Stimulated activated CD4-positive, alpha-beta T cell treated with anti-CD3 and anti-CD28 coated beads, Interleukin-4, amount 100 ng/mL, for 24 hours (primary cell): ENCODE results near the gene EFCAB5.
"Not testable (repeated sequence)": the region's sequence is repeated elsewhere in the genome, so short reads cannot be mapped to it uniquely, and the experiment has no call there.

ENCODE experiments used
- DNase-seq: peaks from one replicate; pipeline ENCODE4 v3.0.0-alpha.2; 2020

EFCAB5 gene

GRCh38 chr17:30021708-30022317 is 80.4 kb downstream of the EFCAB5 start:
- DNase-seq, result peak; percentile 32

DNA sequence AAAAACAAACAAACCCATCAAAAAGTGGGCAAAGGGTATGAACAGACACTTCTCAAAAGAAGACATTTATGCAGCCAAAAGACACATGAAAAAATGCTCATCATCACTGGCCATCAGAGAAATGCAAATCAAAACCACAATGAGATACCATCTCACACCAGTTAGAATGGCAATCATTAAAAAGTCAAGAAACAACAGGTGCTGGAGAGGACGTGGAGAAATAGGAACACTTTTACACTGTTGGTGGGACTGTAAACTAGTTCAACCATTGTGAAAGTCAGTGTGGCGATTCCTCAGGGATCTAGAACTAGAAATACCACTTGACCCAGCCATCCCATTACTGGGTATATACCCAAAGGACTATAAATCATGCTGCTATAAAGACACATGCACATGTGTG is 83.9 kb downstream of the EFCAB5 start:
- not testable (repeated sequence) for DNase-seq

DNA sequence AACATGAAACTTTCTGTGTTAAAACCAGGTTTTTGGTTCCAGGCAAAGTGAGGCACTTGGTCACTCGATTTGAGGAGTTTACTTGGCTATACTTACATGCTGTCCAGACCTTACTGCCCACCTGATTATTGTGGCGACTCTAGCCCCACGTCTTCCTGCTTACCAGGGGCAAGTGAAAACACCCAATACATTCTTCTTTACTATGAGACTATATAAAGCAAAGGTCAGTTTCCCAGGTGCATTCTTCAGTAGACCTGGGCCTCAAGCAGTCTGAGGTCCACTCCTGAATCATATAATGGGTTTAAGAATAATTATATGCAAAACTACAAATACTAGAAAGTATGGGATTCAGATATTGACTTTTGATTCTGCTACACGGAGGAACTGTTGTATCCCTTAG is 86.2 kb downstream of the EFCAB5 start:
- DNase-seq, result no peak

DNA sequence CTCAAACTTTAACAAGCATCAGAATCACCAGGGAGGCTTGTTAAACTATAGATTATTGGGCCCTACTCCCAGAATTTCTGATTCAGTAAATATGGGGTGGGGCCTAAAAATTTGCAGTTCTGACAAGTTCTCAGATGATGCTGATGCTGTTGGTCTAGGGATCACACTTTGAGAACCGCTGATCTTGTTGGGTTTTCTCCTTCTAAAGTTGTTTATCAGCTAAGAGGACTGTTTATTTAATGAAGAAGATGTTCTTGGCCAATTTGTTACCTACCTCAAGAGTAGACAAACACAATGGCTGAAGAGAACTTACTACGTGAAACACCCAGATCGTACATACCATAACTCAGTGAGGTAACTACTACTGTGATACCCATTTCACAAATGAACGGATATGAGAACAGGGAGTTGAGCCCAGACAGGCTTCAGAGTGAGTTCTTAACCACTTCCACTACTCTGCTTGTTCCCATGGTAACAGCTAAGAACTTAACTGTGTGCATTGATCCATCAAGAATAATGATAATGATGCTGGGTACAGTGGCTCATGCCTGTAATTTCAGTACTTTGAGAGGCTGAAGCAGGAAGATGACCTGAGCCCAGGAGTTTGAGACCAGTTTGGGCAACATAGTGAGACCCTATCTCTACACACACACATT is 89.9 kb downstream of the EFCAB5 start:
- no peak for DNase-seq

- no peak for DNase-seq
Observed at GRCh38 chr17:30035369-30035768, 93.9 kb downstream of the EFCAB5 start.

DNA sequence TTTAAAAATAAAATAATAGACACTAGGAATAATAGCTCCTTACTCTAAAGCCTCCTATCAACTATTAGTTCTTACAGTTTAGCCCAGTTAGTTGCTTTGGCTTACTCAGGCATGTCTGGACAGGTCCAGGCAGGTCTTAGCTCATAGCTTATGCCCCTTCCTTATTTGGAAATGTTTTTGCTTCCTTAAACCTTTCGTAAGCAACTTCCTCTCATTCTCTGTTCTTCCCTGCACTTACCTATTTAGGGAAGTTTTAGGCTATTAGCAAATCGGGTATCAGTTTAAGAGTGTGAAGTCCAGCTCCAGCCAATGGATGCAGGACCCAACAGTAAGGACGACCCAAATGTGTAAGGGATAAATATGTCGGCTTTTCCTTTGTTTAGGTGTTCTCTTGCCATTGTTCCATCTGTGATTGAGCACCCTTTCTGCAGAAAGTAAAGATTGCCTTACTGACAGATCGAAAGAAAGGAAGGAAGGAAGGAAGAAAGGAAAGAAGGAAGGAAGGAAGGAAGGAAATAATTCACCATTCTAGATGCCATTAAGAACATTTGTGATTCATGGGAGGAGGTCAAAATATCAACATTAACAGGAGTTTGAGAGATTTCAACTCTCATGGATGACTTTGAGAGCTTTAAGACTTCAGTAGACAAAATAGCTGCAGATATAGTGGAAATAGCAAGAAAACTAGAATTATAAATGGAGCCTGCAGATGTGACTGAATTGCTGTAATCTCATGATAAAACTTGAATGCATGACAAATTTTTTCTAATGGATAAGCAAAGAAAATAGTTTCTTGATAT is 99.5 kb downstream of the EFCAB5 start:
- not testable (repeated sequence) for DNase-seq

DNA sequence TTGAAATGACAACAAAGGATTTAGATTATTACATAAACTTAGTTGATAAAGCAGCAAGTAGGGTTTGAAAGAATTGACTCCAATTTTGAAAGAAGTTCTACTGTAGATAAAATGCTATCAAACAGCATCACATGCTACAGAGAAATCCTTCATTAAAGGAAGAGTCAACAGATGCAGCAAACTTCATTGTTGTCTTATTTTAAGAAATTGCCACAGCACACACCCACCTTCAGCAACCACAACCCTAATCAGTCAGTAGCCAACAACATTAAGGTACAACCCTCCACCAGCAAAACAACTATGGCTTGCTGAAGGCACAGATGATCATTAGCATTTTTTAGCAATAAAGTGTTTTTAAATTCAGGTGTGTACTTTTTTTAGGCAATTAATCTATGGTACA is 100.1 kb downstream of the EFCAB5 start:
- no peak for DNase-seq

DNA sequence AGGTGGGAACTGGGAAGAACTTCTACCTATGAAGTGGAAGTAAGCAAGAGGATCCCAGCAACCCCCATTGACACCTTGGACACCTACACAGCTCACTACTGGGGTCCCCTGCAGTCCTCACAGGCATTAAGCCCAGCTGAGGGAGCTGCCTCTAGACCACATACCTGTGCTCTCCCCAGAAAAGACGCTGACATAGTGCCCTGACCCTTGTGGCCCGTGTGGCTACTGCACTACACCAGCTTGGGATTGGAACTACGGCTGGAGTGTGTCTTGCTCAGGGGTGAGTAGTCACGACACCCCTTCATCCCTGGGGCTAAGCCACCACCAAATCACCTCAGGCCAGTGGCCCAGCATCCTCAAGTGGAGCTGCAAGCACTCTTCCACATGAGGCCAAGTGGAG is 120.9 kb downstream of the EFCAB5 start:
- no peak for DNase-seq

DNA sequence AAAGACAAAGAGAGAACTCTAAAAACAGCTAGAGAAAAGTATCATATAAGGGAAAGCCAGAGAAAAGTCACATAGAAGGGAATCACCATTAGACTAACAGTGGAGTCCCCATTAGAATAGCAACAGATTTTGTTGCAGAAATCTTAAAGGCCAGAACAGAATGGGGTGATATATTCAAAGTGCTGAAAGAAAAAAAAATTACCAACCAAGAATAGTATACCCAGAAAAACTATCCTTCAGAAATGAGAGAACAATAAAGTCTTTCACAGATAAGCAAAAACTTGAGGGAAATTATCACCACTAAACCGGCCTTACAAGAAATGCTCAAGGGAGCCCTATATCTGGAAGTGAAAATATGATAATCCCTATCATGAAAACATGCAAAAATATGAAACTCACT is 123.3 kb downstream of the EFCAB5 start:
- no peak for DNase-seq

DNA sequence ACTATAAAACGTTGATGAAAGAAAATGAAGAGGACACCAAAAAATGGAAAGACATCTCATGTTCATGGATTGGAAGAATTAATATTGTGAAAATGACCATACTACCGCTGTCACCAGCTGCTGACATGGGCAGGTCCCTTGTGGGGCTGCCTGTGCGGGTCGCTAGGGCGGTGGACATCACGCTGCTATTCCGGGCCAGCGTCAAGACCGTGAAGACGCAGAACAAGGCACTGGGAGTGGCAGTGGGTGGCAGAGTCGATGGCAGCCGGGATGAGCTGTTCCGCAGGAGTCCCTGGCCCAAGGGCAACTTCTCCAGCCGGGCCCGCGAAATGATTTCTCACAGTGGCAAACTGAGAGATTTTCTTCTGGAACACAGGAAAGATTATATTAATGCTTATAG is 127.0 kb downstream of the EFCAB5 start:
- DNase-seq, result no peak

DNA sequence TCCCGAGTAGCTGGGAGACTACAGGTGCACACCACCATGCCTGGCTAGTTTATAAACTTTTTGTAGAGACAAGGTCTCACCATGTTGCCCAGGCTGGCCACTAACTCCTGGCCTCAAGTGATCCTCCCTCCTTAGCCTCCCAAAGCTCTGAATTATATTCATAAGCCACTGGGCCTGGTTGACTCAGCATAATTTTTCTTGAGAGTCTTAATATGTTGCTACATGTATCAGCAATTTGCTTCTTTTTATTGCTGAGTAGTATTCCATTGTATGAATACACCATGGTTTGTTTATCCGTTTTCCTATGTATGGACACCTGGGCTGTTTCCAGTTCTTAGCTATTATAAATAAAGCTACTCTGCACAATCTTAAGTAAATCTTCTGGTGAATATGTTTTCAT is 132.8 kb downstream of the EFCAB5 start:
- no peak for DNase-seq

DNA sequence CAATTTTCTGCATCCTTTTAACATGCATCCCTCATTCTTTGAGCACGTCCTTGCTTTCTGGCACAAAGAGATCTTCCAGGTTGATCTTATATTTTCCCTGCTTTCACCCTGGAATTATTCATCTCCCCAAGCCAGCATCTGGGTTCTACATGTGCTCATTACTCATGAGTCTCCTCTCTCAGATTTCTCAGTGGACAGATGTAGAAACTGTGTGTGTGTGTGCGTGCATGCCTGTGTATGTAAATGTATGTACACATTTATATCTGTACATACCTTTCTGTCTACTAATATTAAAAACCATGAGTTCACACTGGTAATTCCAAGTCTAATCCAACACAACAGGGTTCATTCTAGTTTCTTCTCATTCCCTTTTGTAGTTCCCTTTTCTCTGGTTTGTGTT is 133.3 kb downstream of the EFCAB5 start:
- no peak for DNase-seq

DNA sequence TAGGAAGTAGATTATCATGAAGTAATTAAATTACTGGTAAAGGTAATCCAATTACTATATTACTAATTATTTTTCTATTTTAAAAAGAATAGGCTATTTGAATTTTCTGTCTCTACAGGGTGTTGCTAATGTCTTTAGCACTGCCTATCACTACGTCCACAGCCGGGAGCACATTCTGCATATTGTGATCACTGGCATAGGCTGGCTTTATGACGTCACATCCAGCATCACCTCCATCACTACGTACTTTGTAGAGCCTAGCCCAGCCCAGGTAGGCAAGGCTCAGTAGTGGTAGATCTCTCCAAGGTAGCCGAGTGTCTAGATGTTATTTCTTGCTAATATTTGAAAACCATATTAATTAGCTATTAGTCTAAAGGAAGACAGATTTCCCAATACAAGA is 141.3 kb downstream of the EFCAB5 start:
- DNase-seq, result no peak

DNA sequence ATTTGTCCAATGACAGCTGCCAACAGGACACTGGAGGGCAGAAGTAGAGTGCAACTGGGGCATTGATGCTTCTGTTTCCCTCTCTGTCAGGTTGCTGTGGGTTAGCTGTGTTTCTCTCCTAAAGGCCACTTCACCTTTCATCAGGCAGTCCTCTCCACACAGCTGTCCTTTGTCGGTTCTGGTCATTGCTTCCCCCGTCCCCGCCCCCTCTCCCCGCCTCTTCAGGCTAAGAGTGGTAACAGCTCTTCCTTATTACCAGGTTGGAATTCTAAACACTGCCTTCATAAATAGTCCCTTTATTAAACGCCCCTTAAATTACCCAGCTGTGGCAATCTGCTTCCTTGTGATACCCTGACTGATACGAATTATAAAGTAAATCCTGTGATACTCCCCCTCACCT is 143.4 kb downstream of the EFCAB5 start:
- no peak for DNase-seq

DNA sequence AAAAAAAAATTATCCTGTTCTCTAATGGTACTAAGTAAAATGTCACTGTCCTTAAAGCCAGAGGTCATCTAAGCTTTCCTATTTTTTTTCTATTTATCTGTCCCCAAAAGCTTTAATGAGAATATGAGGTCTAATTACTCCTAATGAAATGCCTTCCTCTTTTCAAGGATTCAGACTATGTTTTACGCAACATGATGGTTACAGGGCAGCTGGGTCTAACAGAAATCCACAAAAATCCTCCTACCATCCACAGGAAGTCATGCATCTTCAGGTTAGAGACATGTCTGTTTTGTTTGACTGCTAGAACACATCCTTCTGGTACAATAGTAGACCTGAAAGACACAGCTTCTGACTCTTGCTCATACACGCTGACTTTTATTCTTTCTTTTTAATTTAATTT is 145.5 kb downstream of the EFCAB5 start:
- no peak for DNase-seq

- DNase-seq, result not testable (repeated sequence)
Observed at GRCh38 chr17:30087431-30087830, 146.0 kb downstream of the EFCAB5 start.

- DNase-seq, result no peak
Observed at GRCh38 chr17:30091121-30091670, 149.8 kb downstream of the EFCAB5 start.

GRCh38 chr17:30091771-30092170 is 150.3 kb downstream of the EFCAB5 start:
- DNase-seq, result no peak

- no peak for DNase-seq
Observed at GRCh38 chr17:30092886-30093285, 151.5 kb downstream of the EFCAB5 start.

DNA sequence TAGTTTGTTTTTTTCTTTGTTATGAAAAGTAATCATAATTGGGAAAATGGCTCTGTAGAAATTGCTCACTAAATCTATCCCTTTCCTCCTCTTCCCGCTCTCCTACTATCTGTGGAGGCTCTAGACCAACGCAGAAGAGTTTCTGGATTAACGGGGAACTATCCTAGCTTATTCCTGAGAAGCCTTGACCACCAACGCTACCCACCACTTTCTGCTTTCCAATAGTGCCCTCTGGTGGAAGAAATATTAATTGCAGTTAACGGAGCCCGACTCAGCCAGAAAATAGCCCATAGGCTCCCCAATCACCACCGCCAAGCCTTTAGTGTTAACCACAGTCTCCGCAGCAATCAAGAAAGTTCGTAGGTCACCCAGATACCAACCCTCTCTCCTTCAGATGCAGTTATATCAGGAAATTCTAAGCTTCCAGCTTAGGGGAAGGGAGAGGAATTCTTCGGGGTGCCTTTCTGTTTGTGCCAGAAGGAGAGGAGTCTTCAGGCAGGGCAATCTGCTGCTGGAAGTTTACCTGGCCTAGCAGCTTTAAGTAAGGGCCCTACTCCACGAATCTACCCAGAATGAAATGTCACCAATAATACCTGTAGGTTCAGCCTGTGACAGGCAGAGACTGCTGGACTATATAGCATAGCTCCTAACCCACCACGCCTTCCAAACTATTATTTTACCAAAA is 152.2 kb downstream of the EFCAB5 start:
- DNase-seq, result peak; percentile 48

DNA sequence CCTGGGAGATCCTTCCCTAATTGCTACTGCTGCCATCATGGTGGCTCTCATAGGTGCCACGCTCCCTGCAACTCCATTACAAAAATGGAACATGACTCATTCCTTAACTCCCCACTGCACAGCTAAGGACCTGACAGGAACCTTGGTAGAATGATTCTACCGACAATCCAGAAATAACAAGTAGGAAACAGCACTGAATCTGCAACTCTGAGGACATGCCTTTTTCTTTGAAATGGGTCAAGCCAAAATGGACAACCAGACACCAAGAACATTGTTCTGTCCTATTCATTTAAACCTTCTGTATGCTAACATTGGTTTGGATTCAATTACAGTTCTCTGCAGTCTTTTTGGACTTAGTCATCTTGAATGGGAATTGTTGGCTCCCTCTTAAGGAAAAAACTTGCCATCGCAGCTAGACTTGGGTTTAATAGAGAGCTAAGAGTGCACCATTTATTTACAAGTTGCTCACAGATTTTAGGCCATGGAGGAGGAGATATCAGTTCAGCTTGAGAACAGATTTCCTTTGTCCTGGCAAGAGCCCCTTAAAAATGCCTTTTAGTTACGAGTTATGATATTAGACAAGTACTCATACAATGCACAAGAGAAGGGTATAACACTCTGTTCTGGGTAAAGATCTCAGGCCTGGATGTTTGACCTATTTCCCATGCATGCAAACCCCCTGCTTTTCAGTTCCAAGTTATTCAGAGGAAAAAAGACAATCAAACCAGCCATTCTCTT is 154.2 kb downstream of the EFCAB5 start:
- DNase-seq, result no peak

DNA sequence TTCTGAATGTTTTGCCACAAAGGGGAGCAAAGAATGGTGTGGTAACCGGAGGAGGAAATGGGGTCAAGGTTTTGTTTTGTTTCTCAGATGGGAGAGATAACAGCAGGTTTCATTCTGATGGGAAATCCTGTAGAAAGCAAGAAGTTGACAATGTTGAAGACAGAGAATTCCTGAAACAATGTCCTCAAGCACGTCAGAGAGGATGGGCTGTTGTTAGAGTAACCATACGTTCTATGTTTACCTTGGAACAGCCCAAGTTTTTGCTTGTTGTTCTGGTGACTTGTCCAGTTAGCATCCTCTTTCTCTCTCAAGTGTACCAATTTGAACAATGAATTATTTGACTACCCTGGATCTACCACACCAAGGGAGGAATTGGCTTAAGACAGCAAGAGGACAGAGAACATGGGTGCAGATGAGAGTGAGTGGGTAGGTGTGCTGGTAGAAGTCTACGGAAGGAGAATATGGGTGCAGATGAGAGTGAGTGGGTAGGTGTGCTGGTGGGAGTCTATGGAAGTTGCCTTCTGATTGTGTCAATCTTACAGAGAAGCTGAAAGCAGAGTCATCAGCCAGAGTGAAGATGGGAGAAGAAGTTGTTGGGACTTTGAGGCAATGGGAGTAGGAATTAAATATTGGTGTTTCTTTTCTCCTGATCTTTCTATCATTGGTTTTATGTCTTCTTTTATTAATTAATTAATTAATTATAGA is 160.4 kb downstream of the EFCAB5 start:
- no peak for DNase-seq
